Hematopoietic multipotent progenitor cell (in vitro differentiated cells): ENCODE measurements around the gene MARCO. TPM values are rescaled to one million over a fixed set of nuclear protein-coding genes. Genes with fewer than 3 reads are reported as not detected.
"Not testable (repeated sequence)": the region's sequence is repeated elsewhere in the genome, so short reads cannot be mapped to it uniquely, and the experiment has no call there.

Source experiments
- DNase-seq, 3 donors: peaks; one replicate each; pipeline ENCODE4 v3.0.0-alpha.2; 2011 to 2015; ENCODE audit warnings: low read depth in 2 of 3, low spot score in 2 of 3
- total RNA-seq: library from RNA; depleted of rRNA; stranded (reverse); fragments of >200 nt; gene quantifications from one replicate; pipeline ENCODE4 v1.2.3, GENCODE V29; 2012

MARCO gene
- total RNA-seq, 1 donor = under 0.01 TPM

DNA sequence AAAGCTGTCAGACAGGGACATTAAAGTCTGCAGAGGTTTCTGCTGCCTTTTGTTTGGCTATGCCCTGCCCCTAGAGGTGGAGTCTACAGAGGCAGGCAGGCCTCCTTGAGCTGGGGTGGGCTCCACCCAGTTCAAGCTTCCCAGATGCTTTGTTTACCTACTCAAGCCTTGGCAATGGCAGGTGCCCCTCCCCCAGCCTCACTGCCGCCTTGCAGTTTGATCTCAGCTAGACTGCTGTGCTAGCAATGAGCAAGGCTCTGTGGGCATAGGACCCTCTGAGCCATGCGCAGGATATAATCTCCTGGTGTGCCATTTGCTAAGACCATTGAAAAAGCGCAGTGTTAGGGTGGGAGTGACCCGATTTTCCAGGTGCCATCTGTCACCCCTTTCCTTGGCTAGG, 61.9 kb downstream of the MARCO start:
- DNase-seq = not testable (repeated sequence)

DNA sequence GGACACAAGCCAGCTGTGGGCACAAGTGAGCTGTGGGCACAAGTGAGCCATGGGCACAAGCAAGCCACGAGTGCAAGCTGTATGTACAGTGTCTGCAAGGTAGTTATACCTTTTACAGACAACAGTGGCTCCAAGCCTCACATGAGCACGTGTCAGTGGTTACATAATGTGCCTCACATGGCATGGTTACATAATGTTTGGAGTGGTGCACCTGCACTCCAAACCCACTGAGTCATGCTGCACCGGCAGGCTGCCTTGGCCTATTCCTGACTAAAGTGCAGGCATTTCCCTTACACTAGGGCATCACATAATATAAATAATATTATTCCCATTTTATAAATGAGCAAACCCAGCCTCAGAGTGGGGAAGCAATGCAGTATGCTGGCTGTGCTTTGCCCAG, 62.6 kb downstream of the MARCO start:
- DNase-seq = no peak

DNA sequence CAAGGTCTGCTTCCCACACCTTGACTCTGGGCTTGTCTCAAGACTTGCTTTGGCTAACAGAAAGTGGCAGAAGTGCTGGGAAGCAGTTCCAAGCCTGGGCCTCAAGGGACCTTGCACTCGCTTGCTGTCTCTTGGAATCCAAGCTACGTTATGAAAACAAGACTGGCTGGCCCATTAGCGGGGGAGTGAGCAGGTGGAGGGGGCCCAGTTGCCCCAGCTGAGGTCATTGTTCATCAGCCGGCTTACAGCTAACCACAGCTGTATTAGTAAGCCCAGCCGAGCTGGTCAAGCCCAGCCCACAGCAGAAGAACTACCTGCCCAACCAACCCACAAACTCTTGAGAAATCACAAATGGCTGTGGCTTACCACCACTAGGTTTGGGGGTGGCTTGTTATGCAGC, 63.1 kb downstream of the MARCO start:
- no peak for DNase-seq

DNA sequence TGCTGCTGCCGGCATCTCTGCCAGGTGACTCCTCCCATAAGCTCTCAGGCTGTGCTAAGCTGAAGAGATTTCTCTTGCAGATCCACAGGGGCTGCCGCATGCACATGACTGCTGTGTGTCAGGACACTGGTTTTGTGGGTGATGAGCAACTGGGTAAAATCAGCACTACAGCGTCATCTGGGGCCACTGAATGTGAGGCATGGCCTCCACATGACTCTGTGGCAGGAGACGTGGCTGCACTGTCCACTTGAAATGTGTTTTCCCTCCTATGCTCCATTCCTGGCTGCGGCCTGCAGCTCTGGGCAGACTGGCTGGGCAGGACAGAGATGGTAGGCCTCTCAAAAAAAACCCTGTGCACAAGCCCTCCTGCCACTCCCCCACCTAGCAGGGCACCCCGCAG, 63.6 kb downstream of the MARCO start:
- DNase-seq = no peak

GRCh38 chr2:119006441-119006840, 64.4 kb downstream of the MARCO start:
- DNase-seq = no peak

DNA sequence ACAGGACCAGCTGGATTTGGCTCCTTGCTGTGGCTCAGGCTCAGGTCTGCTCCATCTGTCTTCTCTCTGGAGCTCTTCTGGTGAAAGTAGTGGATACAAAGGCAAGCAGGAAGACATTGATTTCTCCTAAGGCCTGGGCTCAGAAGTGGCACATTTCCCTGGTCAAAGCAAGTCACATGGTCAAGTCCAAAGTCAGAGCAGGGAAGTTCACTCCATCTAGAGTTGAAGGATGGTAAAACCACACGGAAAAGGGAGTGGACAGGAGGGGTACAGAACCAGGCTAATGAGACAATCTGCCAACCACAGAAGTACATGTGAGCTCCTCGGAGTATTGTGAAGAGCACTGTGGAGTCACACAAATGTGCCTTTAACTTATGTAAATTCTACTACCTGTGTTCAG, 66.1 kb downstream of the MARCO start:
- no peak for DNase-seq

DNA sequence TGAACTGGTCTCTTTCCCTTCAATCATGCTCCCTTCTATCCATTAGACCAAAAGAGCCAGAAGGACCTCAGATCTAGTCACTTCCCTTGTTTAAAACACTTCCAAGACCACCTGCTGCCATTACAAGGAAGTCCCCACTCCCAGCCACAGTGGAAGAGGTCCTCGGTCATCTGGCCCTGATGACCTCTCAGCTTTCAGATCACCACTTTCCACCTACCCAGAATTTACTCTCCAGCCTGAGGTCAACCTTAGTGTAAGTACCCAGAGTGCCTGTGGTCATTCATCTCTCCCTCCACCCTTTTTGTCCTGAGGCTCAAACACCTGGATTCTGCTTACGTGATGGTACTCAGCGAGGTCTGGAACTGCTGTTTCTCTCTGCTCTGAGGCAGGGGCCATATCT, 67.1 kb downstream of the MARCO start:
- no peak for DNase-seq

- DNase-seq = no peak
These were observed 68.3 kb downstream of the MARCO start for GRCh38 chr2:119010336-119010735.

- peak in 2 of 3 donors; percentile 40 to 46 for DNase-seq
These were observed 69.3 kb downstream of the MARCO start for GRCh38 chr2:119011162-119011909.

GRCh38 chr2:119011910-119012209, 69.9 kb downstream of the MARCO start:
- no peak for DNase-seq

- DNase-seq = no peak
These were observed 70.6 kb downstream of the MARCO start for GRCh38 chr2:119012345-119013301.

DNA sequence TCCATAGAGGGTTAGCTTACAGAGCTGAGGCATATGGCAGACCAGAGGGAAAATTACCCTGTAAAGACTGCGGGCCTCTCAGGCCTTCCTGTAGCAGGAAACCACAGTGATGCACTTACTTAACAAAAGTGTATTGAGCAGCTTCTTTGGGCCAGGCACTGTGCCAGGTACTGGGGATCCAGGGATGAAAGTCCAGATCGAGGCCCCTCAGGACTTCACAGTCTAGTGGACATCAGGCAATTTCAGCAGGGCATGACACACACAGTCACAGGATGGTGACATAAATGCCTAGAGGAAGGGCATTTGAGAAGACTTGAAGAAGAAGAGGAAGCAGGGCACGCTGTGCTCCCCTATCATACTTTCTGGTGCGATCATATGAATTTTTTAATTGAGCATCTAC, 71.7 kb downstream of the MARCO start:
- DNase-seq = no peak

DNA sequence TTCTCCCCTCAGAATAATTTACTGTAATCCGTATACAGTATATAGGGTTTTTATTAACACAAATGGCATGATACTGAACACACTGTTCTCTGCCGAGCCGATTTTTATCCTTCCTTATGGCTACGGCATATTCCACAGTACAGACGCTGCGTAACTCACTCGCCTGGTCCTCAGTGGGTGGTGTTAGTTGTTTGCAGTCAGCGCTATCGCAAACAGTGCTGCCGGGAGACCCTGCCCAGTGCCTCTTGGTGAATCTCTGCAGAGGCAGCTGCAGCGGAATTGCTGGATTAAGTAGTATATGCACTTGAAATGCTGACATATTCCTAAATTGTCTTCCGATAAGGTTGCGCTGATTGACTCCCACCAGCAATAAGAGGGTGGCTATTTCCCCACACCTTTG, 73.9 kb downstream of the MARCO start:
- DNase-seq = no peak

- DNase-seq = no peak
These were observed 77.5 kb downstream of the MARCO start for GRCh38 chr2:119019521-119019920.

DNA sequence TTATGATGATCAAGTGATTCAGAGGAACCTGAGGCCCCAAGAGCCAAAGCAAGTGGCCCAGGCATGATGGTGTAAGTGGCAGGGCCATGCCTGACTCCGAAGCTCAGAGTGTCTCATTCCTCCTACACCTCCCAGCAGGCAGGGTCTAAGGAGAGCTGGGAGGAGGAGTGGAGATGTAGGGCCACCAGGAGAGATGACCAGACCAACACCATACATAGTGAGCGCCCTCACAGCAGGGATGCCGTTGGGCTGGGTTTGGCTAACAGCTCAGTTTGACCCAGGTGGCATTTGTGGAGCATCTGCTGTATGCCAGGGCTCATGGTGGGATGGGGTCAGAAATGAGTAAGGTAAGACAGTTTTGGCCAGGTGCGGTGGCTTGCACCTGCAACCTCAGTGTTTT, 80.7 kb downstream of the MARCO start:
- no peak for DNase-seq

GRCh38 chr2:119023534-119023933, 81.5 kb downstream of the MARCO start:
- DNase-seq = no peak

DNA sequence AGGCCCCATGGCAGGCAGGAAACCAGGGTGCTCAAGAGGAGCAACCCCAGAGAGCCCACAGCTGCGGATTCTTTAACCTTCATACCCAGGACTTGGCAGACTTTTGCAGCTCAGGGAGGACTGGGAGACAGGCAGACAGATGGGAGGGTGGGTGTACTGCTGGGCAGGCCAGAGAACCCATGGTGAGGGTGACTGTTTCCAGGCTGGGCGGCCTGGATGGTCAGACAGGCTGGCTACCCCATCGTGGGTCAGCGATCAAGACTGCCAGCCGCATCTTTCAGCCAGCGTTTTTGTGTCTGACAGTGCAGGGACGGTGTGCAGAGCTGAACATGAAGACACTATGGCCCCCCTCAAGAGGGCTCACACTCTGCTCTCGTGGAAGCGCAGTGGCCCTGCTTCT, 82.2 kb downstream of the MARCO start:
- DNase-seq = no peak

GRCh38 chr2:119024568-119024967, 82.6 kb downstream of the MARCO start:
- DNase-seq = no peak

DNA sequence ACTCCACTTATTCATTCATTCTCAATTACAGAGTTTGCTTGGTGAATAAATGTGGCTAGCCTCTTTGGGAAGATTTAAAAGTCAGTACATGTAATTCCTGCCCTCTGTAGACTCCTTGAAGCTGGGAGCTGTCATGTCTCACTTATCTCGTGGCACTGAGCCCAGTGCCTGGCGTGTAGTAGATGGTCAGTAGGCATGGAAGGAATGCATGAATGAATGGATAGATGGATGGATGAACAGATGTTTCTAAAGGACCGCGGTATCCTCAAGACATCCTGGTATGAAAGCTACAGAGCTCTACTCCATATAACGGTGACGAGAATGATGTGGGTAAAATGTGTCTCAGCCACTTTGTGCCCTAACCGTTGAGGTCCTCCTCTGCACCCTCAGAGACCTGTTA, 83.0 kb downstream of the MARCO start:
- no peak for DNase-seq

- DNase-seq = no peak
These were observed 83.9 kb downstream of the MARCO start for GRCh38 chr2:119025762-119026351.

GRCh38 chr2:119026890-119027289, 84.9 kb downstream of the MARCO start:
- DNase-seq = no peak
